SK-N-SH (cell line): ENCODE data around the gene MIDN. TPM values are rescaled to one million over a fixed set of nuclear protein-coding genes. Genes with fewer than 3 reads are reported as not detected.

Experiments used
- CTCF ChIA-PET: fragments of 300-600, 350-600 bp; formaldehyde crosslinking; extraction: SDS; loops from one replicate; lab custom pipeline; 2021; lab: Yijun Ruan, JAX
- POLR2A ChIA-PET: fragments of 350-600 bp; sonication (Branson Sonifier 250); formaldehyde crosslinking; extraction: SDS; loops from one replicate; lab custom pipeline; 2020; ENCODE audit warnings: antibody characterized with exemption, inconsistent platforms; lab: Yijun Ruan, JAX
- DNase-seq: peaks from one replicate; pipeline ENCODE4 v3.0.0; 2012
- H2AFZ ChIP-seq: fragments of 200-600 bp; sonication (generic); 2 replicates; pipeline ENCODE4 v1.8.1; 2016; ENCODE audit warnings: antibody characterized with exemption, mild to moderate bottlenecking, low read depth
- H3F3A ChIP-seq: fragments of 200-600 bp; sonication (generic); replicated peaks from 2 replicates; pipeline ENCODE3; 2016; ENCODE audit warnings: antibody characterized with exemption, mild to moderate bottlenecking; ENCODE audit not compliant: insufficient read depth
- H3K27ac ChIP-seq, 2 experiments: fragments of 200-500 bp in 1 of 2; fragments of 200-600 bp in 1 of 2; sonication (Bioruptor generic) in 1 of 2; sonication (generic), shearing (Covaris generic) in 1 of 2; 2 replicates each; pipeline versions ENCODE4 v1.5.1 to v1.6.1; 2014 to 2016; ENCODE audit warnings: low read depth in 2 of 2, inconsistent platforms in 1 of 2, low read length in 1 of 2, mild to moderate bottlenecking in 1 of 2, mixed read lengths in 1 of 2
- H3K27me3 ChIP-seq: fragments of 200-600 bp; sonication (generic), shearing (Covaris generic); 2 replicates; pipeline ENCODE4 v1.6.1; 2016; ENCODE audit warnings: mixed run types; ENCODE audit not compliant: insufficient read depth
- H3K36me3 ChIP-seq, 2 experiments: fragments of 200-500 bp in 1 of 2; fragments of 200-600 bp in 1 of 2; sonication (Bioruptor generic) in 1 of 2; sonication (generic) in 1 of 2; replicated peaks in 1 of 2; 2 replicates each; pipeline versions ENCODE3 to v1.5.1; 2014 to 2016; ENCODE audit warnings: low read length in 1 of 2, mild to moderate bottlenecking in 1 of 2; ENCODE audit not compliant: insufficient read depth in 2 of 2, control insufficient read depth in 1 of 2
- H3K4me1 ChIP-seq, 2 experiments: fragments of 200-500 bp in 1 of 2; fragments of 200-600 bp in 1 of 2; sonication (Bioruptor generic) in 1 of 2; sonication (generic), shearing (Covaris generic) in 1 of 2; 2 replicates each; pipeline versions ENCODE4 v1.5.1 to v1.6.1; 2014 to 2016; ENCODE audit warnings: low read depth in 1 of 2, low read length in 1 of 2, mixed run types in 1 of 2; ENCODE audit not compliant: insufficient read depth in 2 of 2, control insufficient read depth in 1 of 2
- H3K4me2 ChIP-seq: fragments of 200-600 bp; sonication (generic), shearing (Covaris generic); 2 replicates; pipeline ENCODE4 v1.6.1; 2017; ENCODE audit warnings: mixed run types
- H3K4me3 ChIP-seq, 2 experiments: fragments of 200-500 bp in 1 of 2; fragments of 200-600 bp in 1 of 2; sonication (Bioruptor generic) in 1 of 2; sonication (generic), shearing (Covaris generic) in 1 of 2; 2 replicates each; pipeline versions ENCODE4 v1.5.1 to v1.8.1; 2014 to 2016; ENCODE audit warnings: low read depth in 2 of 2, inconsistent platforms in 1 of 2, low read length in 1 of 2, mild to moderate bottlenecking in 1 of 2, mixed read lengths in 1 of 2, moderate library complexity in 1 of 2
- H3K79me2 ChIP-seq: fragments of 200-600 bp; sonication (generic); 2 replicates; pipeline ENCODE4 v1.8.1; 2017; ENCODE audit warnings: mild to moderate bottlenecking; ENCODE audit not compliant: insufficient read depth
- H3K9ac ChIP-seq: fragments of 200-600 bp; sonication (generic); 2 replicates; pipeline ENCODE4 v1.6.1; 2017; ENCODE audit warnings: mixed run types
- H3K9me2 ChIP-seq: fragments of 200-600 bp; sonication (generic); 2 replicates; pipeline ENCODE4 v1.6.1; 2017; ENCODE audit warnings: mixed run types
- H3K9me3 ChIP-seq: fragments of 200-600 bp; sonication (generic); 2 replicates; pipeline ENCODE4 v1.6.1; 2017; ENCODE audit warnings: mixed run types, mild to moderate bottlenecking, moderate library complexity
- H4K20me1 ChIP-seq: fragments of 200-600 bp; sonication (generic); 2 replicates; pipeline ENCODE4 v1.6.1; 2017; ENCODE audit warnings: mild to moderate bottlenecking, mixed run types; ENCODE audit not compliant: insufficient read depth
- CTCF ChIP-seq: fragments of 200-600 bp; sonication (generic); IDR thresholded peaks from 2 replicates; pipeline ENCODE4 v1.6.1; 2017; ENCODE audit warnings: antibody characterized with exemption, mild to moderate bottlenecking, moderate library complexity
- ELF1 ChIP-seq: IDR thresholded peaks from 2 replicates; pipeline ENCODE4 v1.4.0; 2012
- EP300 ChIP-seq, 2 experiments: IDR thresholded peaks; 2 replicates each; pipeline versions ENCODE4 v1.4.0 to v1.6.1; 2012; ENCODE audit warnings: borderline replicate concordance in 1 of 2, low read depth in 1 of 2, low read length in 1 of 2
- FOSL2 ChIP-seq: IDR thresholded peaks from 2 replicates; pipeline ENCODE4 v1.4.0; 2012; ENCODE audit warnings: low read depth, mild to moderate bottlenecking, moderate library complexity, borderline replicate concordance
- FOXJ3 ChIP-seq: sonication (generic); formaldehyde crosslinking; IDR thresholded peaks from 2 replicates; pipeline ENCODE4 v1.5.1; 2020; ENCODE audit warnings: mild to moderate bottlenecking, missing genetic modification reagents
- FOXM1 ChIP-seq: IDR thresholded peaks from 2 replicates; pipeline ENCODE4 v1.4.0; 2012; ENCODE audit warnings: low read depth, mild to moderate bottlenecking
- GABPA ChIP-seq: IDR thresholded peaks from 2 replicates; pipeline ENCODE4 v1.4.0; 2012; ENCODE audit warnings: low read depth, mild to moderate bottlenecking
- JUND ChIP-seq: IDR thresholded peaks from 2 replicates; pipeline ENCODE4 v1.4.0; 2012
- MXI1 ChIP-seq: IDR thresholded peaks from 2 replicates; pipeline ENCODE4 v1.6.1; 2012; ENCODE audit warnings: mild to moderate bottlenecking, low read depth, low read length, improper control_type of control experiment
- NFIC ChIP-seq: IDR thresholded peaks from 2 replicates; pipeline ENCODE4 v1.4.0; 2012; ENCODE audit warnings: borderline replicate concordance
- RXRA ChIP-seq: IDR thresholded peaks from 2 replicates; pipeline ENCODE4 v1.4.0; 2012; ENCODE audit warnings: low read depth, mild to moderate bottlenecking, borderline replicate concordance
- SMC3 ChIP-seq: IDR thresholded peaks from 2 replicates; pipeline ENCODE4 v1.6.1; 2012; ENCODE audit warnings: low read depth, low read length, improper control_type of control experiment
- TAF1 ChIP-seq: IDR thresholded peaks from 2 replicates; pipeline ENCODE4 v1.6.1; 2012; ENCODE audit warnings: low read depth, mild to moderate bottlenecking, low read length, moderate library complexity, borderline replicate concordance
- TCF12 ChIP-seq: IDR thresholded peaks from 2 replicates; pipeline ENCODE4 v1.4.0; 2012
- TEAD4 ChIP-seq: IDR thresholded peaks from 2 replicates; pipeline ENCODE4 v1.4.0; 2012; ENCODE audit warnings: mild to moderate bottlenecking, borderline replicate concordance; ENCODE audit not compliant: insufficient read depth
- WGBS: methylation state at CpG from one replicate; pipeline ENCODE4 v1.1.6; 2017; ENCODE audit warnings: low lambda C conversion rate; 5-methylcytosine and 5-hydroxymethylcytosine counted together
- polyA plus RNA-seq, 3 experiments: library from polyadenylated mRNA; depleted of rRNA; stranded (reverse); fragments of >200 nt; gene quantifications; 2 replicates each; pipeline ENCODE4 v1.2.3, GENCODE V29; 2012
- TF ChIP-seq, protein P1 (sequence below): fragments of 150-350 bp; IDR thresholded peaks from 2 replicates; pipeline ENCODE4 v1.6.1; 2016; ENCODE audit warnings: mild to moderate bottlenecking, low read depth, low read length
- TF ChIP-seq, protein P2 (sequence below): IDR thresholded peaks from 2 replicates; pipeline ENCODE4 v1.4.0; 2012; ENCODE audit warnings: low read depth, borderline replicate concordance

MIDN gene
- polyA plus RNA-seq, 1 of the 3 experiments (the other 2 are of a cell fraction), result 13.9 TPM

DNA sequence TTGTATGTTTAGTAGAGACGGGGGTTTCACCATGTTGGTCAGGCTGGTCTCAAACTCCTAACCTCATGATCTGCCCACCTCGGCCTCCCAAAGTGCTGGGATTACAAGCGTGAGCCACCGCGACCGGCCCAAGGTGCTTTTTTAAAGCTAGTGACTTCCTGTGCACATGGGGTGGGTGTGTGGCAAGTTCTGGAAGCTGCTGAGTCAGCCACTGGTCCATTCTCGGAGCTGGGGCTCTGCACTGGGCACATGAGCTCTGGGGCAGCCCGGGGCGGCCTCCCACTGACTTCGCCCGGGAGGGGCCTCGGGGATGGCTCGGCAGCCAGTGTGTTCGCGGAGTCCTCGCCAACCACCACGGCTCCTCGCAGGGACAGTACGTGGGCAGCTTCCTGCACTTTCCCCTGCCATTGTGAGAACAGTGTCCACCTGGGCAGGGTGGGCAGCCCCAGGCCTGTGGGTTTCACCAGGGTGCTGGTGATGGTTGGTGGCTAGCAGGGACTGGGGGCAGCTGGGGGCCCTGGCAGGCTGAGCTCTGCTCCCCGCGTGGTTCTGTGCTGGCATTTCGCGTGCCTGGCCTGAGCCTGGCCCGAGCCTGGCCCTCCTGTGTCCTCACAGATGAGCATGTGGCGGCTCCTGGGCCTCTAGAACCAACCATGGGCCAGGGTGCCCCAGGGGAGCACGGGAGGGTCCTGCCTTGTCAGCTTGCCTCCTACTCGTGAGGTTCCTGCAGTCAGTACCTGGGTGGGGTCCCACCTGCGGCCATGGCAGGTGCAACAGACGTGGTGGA is 22.8 kb upstream of the MIDN start:
- DNase-seq, result no peak
- ChIA-PET CTCF (interaction anchor here (0.7 to 2.2 kb wide), 8 partner anchors 9 to 196 kb away, joined by 3 to 12 read pairs (median 6); partner anchors contain the start of gene ATP5F1D), POLR2A (interaction anchor here (1.1 to 1.7 kb wide), 2 partner anchors 11 to 44 kb away, joined by 4 to 6 read pairs; partner anchors contain the start of gene CIRBP)
- peaks cover 15% of the 10 kb centered on the region; the same call in 1 of the 2 replicates for H4K20me1 ChIP-seq
- H3K9me3 ChIP-seq, result no peaks in the 10 kb centered on the region
- H3K4me1 ChIP-seq, result peaks cover 0 to 5% of the 10 kb centered on the region in 2 experiments; a peak in 1 of 4 replicates
- H3K4me3 ChIP-seq, result no peak overlapping the region
- peaks cover 0 to 59% of the 10 kb centered on the region in 2 experiments for H3K36me3 ChIP-seq
- TF ChIP-seq TAF1, result no peak
- TF ChIP-seq RXRA, result no peak
- TF ChIP-seq NFIC, result no peak
- TF ChIP-seq SMC3, result no peak
- no peak for TF ChIP-seq GABPA
- no peak for TF ChIP-seq JUND
- no peak overlapping the region for H2AFZ ChIP-seq
- WGBS, result 88% methylated on average over 15 of the region's 29 CpGs
- no peak overlapping the region for H3K4me2 ChIP-seq
- no peak overlapping the region for H3K9ac ChIP-seq
- no peak overlapping the region for H3K27ac ChIP-seq
- peaks cover 5% of the 10 kb centered on the region for H3K79me2 ChIP-seq
- no peaks in the 10 kb centered on the region for H3K27me3 ChIP-seq
- no peaks in the 10 kb centered on the region for H3K9me2 ChIP-seq
- peaks cover 3% of the 10 kb centered on the region for H3F3A ChIP-seq

GRCh38 chr19:1226227-1226518 is 22.2 kb upstream of the MIDN start:
- Histone ChIP-seq H2AFZ (no peak overlapping the region), H3K79me2 (peaks cover under 1% of the 10 kb centered on the region; the same call in 1 of the 2 replicates), H4K20me1 (peaks cover 11% of the 10 kb centered on the region; the same call in 1 of the 2 replicates), H3K9me3 (no peaks in the 10 kb centered on the region), H3K9ac (no peak overlapping the region), H3K4me1 (peaks cover 0 to 5% of the 10 kb centered on the region in 2 experiments; a peak in 1 of 4 replicates), H3K9me2 (no peaks in the 10 kb centered on the region), H3K27me3 (no peaks in the 10 kb centered on the region), H3K36me3 (peaks cover 0 to 54% of the 10 kb centered on the region in 2 experiments), H3K4me2 (no peak overlapping the region), H3K27ac (no peak overlapping the region), H3F3A (peaks cover under 1% of the 10 kb centered on the region), H3K4me3 (no peak overlapping the region)
- CTCF ChIA-PET, result interaction anchor here (0.7 to 2.2 kb wide), 8 partner anchors 10 to 196 kb away, joined by 3 to 12 read pairs (median 6); partner anchors contain the start of gene ATP5F1D
- DNase-seq, result no peak
- POLR2A ChIA-PET, result interaction anchor here (1.1 to 1.7 kb wide), 2 partner anchors 10 to 43 kb away, joined by 4 to 6 read pairs; partner anchors contain the start of gene CIRBP
- TF ChIP-seq TCF12 (no peak), FOXJ3 (no peak), NFIC (no peak), EP300 (IDR thresholded peaks at IDR 0.05; ENCODE audit: borderline replicate concordance in 1 of 2, low read depth in 1 of 2, low read length in 1 of 2) (no peak), JUND (no peak), CTCF (no peak), TEAD4 (no peak), FOSL2 (no peak), ELF1 (no peak), RXRA (no peak), MXI1 (no peak), FOXM1 (no peak)
- TF ChIP-seq, protein P1, sequence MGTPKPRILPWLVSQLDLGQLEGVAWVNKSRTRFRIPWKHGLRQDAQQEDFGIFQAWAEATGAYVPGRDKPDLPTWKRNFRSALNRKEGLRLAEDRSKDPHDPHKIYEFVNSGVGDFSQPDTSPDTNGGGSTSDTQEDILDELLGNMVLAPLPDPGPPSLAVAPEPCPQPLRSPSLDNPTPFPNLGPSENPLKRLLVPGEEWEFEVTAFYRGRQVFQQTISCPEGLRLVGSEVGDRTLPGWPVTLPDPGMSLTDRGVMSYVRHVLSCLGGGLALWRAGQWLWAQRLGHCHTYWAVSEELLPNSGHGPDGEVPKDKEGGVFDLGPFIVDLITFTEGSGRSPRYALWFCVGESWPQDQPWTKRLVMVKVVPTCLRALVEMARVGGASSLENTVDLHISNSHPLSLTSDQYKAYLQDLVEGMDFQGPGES, result no peak
- TF ChIP-seq, protein P2, sequence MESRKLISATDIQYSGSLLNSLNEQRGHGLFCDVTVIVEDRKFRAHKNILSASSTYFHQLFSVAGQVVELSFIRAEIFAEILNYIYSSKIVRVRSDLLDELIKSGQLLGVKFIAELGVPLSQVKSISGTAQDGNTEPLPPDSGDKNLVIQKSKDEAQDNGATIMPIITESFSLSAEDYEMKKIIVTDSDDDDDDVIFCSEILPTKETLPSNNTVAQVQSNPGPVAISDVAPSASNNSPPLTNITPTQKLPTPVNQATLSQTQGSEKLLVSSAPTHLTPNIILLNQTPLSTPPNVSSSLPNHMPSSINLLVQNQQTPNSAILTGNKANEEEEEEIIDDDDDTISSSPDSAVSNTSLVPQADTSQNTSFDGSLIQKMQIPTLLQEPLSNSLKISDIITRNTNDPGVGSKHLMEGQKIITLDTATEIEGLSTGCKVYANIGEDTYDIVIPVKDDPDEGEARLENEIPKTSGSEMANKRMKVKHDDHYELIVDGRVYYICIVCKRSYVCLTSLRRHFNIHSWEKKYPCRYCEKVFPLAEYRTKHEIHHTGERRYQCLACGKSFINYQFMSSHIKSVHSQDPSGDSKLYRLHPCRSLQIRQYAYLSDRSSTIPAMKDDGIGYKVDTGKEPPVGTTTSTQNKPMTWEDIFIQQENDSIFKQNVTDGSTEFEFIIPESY, result no peak
- WGBS, result no CpG with 5 or more reads among the region's 11 CpGs
